ENCODE results near the gene GMPPA. TPM values are rescaled to one million over a fixed set of nuclear protein-coding genes. Genes with fewer than 3 reads are reported as not detected.

GMPPA gene
- total and polyA plus RNA-seq, 2 donors (not counting 1 experiment from before 2014, with no cell fraction given): 38.3 to 59.7 TPM

- DNase-seq (ENCODE audit: low read depth in 2 of 2): no peak
- Histone ChIP-seq H3K27me3 (ENCODE audit: control insufficient read depth, insufficient read depth, low read length) (peaks cover 27% of the 10 kb centered on the region), H3K4me3 (replicated peaks in 1 of 4; ENCODE audit: control extremely low read depth in 1 of 4, insufficient read depth in 1 of 4, low read depth in 3 of 4, low read length in 4 of 4) (no peak overlapping the region), H3K4me2 (ENCODE audit: extremely low read depth, insufficient read depth, low read length) (no peak overlapping the region), H3K79me2 (ENCODE audit: control insufficient read depth, insufficient read depth, low read length) (no peaks in the 10 kb centered on the region), H3K9me3 (ENCODE audit: control insufficient read depth, insufficient read depth, low read depth, low read length) (no peaks in the 10 kb centered on the region), H3K27ac (ENCODE audit: insufficient read depth, low read length) (no peak overlapping the region), H2AFZ (ENCODE audit: low read length) (no peak overlapping the region), H3K4me1 (ENCODE audit: control insufficient read depth, extremely low read depth, insufficient read depth, low read length) (no peaks in the 10 kb centered on the region), H3K9ac (ENCODE audit: insufficient read depth, low read length) (no peak overlapping the region), H4K20me1 (ENCODE audit: control insufficient read depth, extremely low read depth, insufficient read depth, low read length) (no peaks in the 10 kb centered on the region), H3K36me3 (ENCODE audit: control insufficient read depth, insufficient read depth, low read length) (peaks cover 14% of the 10 kb centered on the region)
- TF ChIP-seq CTCF (conservative IDR thresholded peaks at IDR 0.05 in 1 of 2, IDR thresholded peaks at IDR 0.05 in 1 of 2; ENCODE audit: low read depth in 1 of 2, low read length in 2 of 2) (no peak), EZH2 (IDR thresholded peaks at IDR 0.05; ENCODE audit: low read length, missing control alignments) (no peak)
These were observed 9.7 kb downstream of the GMPPA start for GRCh38 chr2:219508444-219508734.

GRCh38 chr2:219508971-219509779 is 10.5 kb downstream of the GMPPA start:
- Histone ChIP-seq H3K9ac (ENCODE audit: insufficient read depth, low read length) (no peak overlapping the region), H3K4me3 (replicated peaks in 1 of 4; ENCODE audit: control extremely low read depth in 1 of 4, insufficient read depth in 1 of 4, low read depth in 3 of 4, low read length in 4 of 4) (no peak overlapping the region), H3K79me2 (ENCODE audit: control insufficient read depth, insufficient read depth, low read length) (no peaks in the 10 kb centered on the region), H3K36me3 (ENCODE audit: control insufficient read depth, insufficient read depth, low read length) (peaks cover 12% of the 10 kb centered on the region), H3K27me3 (ENCODE audit: control insufficient read depth, insufficient read depth, low read length) (peaks cover 35% of the 10 kb centered on the region), H3K9me3 (ENCODE audit: control insufficient read depth, insufficient read depth, low read depth, low read length) (no peaks in the 10 kb centered on the region), H3K4me1 (ENCODE audit: control insufficient read depth, extremely low read depth, insufficient read depth, low read length) (no peaks in the 10 kb centered on the region), H4K20me1 (ENCODE audit: control insufficient read depth, extremely low read depth, insufficient read depth, low read length) (no peaks in the 10 kb centered on the region), H2AFZ (ENCODE audit: low read length) (no peak overlapping the region), H3K27ac (ENCODE audit: insufficient read depth, low read length) (no peak overlapping the region), H3K4me2 (ENCODE audit: extremely low read depth, insufficient read depth, low read length) (no peak overlapping the region)
- TF ChIP-seq CTCF (conservative IDR thresholded peaks at IDR 0.05 in 1 of 2, IDR thresholded peaks at IDR 0.05 in 1 of 2; ENCODE audit: low read depth in 1 of 2, low read length in 2 of 2) (no peak), EZH2 (IDR thresholded peaks at IDR 0.05; ENCODE audit: low read length, missing control alignments) (no peak)
- no peak for DNase-seq (ENCODE audit: low read depth in 2 of 2)

- Histone ChIP-seq H3K9ac (ENCODE audit: insufficient read depth, low read length) (no peak overlapping the region), H3K4me2 (ENCODE audit: extremely low read depth, insufficient read depth, low read length) (peak overlapping the region; percentile 64), H2AFZ (ENCODE audit: low read length) (no peak overlapping the region), H3K27ac (ENCODE audit: insufficient read depth, low read length) (no peak overlapping the region), H3K4me1 (ENCODE audit: control insufficient read depth, extremely low read depth, insufficient read depth, low read length) (no peaks in the 10 kb centered on the region), H3K9me3 (ENCODE audit: control insufficient read depth, insufficient read depth, low read depth, low read length) (no peaks in the 10 kb centered on the region), H3K27me3 (ENCODE audit: control insufficient read depth, insufficient read depth, low read length) (peaks cover 42% of the 10 kb centered on the region), H4K20me1 (ENCODE audit: control insufficient read depth, extremely low read depth, insufficient read depth, low read length) (no peaks in the 10 kb centered on the region), H3K79me2 (ENCODE audit: control insufficient read depth, insufficient read depth, low read length) (no peaks in the 10 kb centered on the region), H3K36me3 (ENCODE audit: control insufficient read depth, insufficient read depth, low read length) (peaks cover 11% of the 10 kb centered on the region), H3K4me3 (replicated peaks in 1 of 4; ENCODE audit: control extremely low read depth in 1 of 4, insufficient read depth in 1 of 4, low read depth in 3 of 4, low read length in 4 of 4) (peak overlapping the region in 3 of 4 experiments; percentile 9 to 38 (median 29))
- peak; percentile 13 for TF ChIP-seq EZH2 (IDR thresholded peaks at IDR 0.05; ENCODE audit: low read length, missing control alignments)
- TF ChIP-seq CTCF (conservative IDR thresholded peaks at IDR 0.05 in 1 of 2, IDR thresholded peaks at IDR 0.05 in 1 of 2; ENCODE audit: low read depth in 1 of 2, low read length in 2 of 2): peak; percentile 74 to 85
- peak; percentile 49 to 51 for DNase-seq (ENCODE audit: low read depth in 2 of 2)
These were observed 11.3 kb downstream of the GMPPA start for GRCh38 chr2:219509780-219510511.

Measured in fibroblast of lung (primary cell).